Ishikawa (cell line): Measurements from ENCODE around the gene ARHGEF11.

Source experiments
- EP300 ChIP-seq: IDR thresholded peaks from 2 replicates; pipeline ENCODE4 v1.6.1; 2012; ENCODE audit warnings: borderline replicate concordance
- NFIC ChIP-seq: IDR thresholded peaks from 2 replicates; pipeline ENCODE4 v1.6.1; 2012
- RAD21 ChIP-seq: IDR thresholded peaks from 2 replicates; pipeline ENCODE4 v1.6.1; 2012; ENCODE audit warnings: low read depth
- TCF12 ChIP-seq: IDR thresholded peaks from 2 replicates; pipeline ENCODE4 v1.6.1; 2012; ENCODE audit warnings: low read depth
- TEAD4 ChIP-seq: IDR thresholded peaks from 2 replicates; pipeline ENCODE4 v1.6.1; 2012
- TF ChIP-seq, protein P1 (sequence below): IDR thresholded peaks from 2 replicates; pipeline ENCODE4 v1.6.1; 2012; ENCODE audit warnings: low read depth, mild to moderate bottlenecking
- TF ChIP-seq, protein P2 (sequence below): IDR thresholded peaks from 2 replicates; pipeline ENCODE4 v1.6.1; 2012

DNA sequence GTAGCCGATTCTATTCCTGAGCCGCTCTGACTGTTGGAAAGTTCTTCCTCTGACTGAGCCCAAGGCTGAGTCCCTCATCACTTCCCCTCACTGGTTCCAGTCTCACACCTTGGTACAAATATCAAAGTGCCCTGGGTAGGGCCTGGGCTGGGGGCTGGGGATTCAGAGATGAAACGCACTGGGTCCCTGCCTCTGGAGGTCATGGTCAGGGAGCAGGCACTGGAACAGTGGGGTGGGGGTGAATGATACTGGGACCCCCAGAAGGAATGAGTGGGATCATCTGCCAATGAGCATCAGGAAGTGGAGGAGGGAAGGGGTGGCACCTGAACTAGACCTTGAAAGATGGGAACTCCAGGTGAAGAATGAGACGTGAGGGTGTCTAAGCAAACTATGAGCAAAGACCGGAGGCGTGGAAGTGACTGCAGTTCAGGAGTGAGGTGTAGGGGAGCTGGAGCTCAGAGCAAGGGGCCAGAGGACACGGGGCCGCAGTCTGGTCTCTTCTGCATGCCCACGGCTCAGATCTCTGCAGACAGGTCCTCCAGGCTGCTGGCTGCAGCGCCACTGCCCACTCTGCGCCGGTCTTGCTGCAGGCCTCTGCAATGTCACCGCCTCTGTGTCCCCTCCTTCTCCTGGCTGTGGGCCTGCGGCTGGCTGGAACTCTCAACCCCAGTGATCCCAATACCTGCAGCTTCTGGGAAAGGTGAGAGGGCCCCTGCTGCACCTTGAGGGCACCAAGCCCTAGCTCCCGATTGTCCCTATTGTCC lies 142.0 kb downstream of the ARHGEF11 start:
- TF ChIP-seq, protein P1, sequence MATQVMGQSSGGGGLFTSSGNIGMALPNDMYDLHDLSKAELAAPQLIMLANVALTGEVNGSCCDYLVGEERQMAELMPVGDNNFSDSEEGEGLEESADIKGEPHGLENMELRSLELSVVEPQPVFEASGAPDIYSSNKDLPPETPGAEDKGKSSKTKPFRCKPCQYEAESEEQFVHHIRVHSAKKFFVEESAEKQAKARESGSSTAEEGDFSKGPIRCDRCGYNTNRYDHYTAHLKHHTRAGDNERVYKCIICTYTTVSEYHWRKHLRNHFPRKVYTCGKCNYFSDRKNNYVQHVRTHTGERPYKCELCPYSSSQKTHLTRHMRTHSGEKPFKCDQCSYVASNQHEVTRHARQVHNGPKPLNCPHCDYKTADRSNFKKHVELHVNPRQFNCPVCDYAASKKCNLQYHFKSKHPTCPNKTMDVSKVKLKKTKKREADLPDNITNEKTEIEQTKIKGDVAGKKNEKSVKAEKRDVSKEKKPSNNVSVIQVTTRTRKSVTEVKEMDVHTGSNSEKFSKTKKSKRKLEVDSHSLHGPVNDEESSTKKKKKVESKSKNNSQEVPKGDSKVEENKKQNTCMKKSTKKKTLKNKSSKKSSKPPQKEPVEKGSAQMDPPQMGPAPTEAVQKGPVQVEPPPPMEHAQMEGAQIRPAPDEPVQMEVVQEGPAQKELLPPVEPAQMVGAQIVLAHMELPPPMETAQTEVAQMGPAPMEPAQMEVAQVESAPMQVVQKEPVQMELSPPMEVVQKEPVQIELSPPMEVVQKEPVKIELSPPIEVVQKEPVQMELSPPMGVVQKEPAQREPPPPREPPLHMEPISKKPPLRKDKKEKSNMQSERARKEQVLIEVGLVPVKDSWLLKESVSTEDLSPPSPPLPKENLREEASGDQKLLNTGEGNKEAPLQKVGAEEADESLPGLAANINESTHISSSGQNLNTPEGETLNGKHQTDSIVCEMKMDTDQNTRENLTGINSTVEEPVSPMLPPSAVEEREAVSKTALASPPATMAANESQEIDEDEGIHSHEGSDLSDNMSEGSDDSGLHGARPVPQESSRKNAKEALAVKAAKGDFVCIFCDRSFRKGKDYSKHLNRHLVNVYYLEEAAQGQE, result no peak
- TF ChIP-seq TCF12 (no peak), TEAD4 (no peak), EP300 (no peak), RAD21 (no peak), NFIC (no peak)
- TF ChIP-seq, protein P2, sequence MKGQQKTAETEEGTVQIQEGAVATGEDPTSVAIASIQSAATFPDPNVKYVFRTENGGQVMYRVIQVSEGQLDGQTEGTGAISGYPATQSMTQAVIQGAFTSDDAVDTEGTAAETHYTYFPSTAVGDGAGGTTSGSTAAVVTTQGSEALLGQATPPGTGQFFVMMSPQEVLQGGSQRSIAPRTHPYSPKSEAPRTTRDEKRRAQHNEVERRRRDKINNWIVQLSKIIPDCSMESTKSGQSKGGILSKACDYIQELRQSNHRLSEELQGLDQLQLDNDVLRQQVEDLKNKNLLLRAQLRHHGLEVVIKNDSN, result no peak
